ENCODE measurements around the gene CLIP3.

DNA sequence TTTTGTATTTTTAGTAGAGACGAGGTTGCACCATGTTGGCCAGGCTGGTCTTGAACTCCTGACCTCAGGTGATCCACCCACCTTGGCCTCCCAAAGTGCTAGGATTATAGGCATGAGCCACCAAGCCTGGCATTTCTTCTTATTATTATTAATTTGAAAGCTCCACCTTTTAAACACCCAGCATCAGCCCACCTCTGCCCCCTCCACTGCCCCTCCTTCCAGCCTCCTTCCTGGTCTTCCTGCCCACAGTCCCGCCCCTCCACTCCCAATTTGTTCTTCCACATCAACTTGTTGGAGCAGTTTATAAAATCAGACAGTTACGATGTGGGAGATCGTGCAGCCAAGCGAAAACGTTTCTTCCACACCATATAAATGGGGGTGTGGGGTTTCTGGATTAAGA lies 7.8 kb upstream of the CLIP3 start:
- no peak for TF ChIP-seq EZH2 (IDR thresholded peaks at IDR 0.05; ENCODE audit: insufficient read depth, poor library complexity, severe bottlenecking)
- no peak for TF ChIP-seq EZH2phosphoT487 (IDR thresholded peaks at IDR 0.05; ENCODE audit: insufficient read depth, low read depth)
